VCaP (cell line): Measurements from ENCODE around the gene IFITM5.

Experiments used
- H3K27ac ChIP-seq: fragments of 450-650 bp; 2 replicates; pipeline ENCODE4 v1.5.1; 2017
- TF ChIP-seq, protein P1 (sequence below): fragments of 450-650 bp; conservative IDR thresholded peaks from 2 replicates; pipeline ENCODE4 v1.5.1; 2017; ENCODE audit warnings: mild to moderate bottlenecking, moderate library complexity

Gene IFITM5

DNA sequence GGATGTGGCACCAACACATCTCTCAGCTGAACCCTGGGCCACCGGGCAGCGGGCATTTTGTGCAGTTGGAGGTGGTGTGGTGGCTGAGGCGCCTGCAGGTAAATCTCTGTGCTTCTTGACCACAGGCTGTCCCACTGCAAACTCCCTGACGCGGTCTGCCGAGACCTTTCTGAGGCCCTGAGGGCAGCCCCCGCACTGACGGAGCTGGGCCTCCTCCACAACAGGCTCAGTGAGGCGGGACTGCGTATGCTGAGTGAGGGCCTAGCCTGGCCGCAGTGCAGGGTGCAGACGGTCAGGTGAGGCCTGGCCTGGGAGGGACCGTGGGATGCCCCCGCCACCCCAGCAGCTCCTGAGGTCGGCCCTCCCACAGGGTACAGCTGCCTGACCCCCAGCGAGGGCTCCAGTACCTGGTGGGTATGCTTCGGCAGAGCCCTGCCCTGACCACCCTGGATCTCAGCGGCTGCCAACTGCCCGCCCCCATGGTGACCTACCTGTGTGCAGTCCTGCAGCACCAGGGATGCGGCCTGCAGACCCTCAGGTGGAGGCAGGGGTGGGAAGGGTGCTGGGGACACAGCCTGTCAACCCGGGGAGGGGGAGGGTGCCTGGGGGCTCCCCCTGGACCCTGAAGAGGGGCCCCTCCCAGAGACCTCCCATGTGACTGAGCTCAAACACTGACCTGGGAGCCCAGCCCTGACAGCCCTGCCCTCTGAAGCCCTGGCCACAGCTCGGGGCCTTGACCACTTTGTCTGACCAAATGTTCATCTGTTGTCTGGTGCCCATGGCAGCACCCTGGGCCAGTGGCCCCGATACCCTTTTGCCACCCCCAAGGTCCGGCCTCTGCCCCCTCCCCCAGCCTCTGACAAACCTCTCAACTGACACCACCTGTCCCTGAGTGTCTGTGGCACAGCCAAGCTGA is 15.0 kb downstream of the IFITM5 start:
- no peak overlapping the region for H3K27ac ChIP-seq
- TF ChIP-seq, protein P1, sequence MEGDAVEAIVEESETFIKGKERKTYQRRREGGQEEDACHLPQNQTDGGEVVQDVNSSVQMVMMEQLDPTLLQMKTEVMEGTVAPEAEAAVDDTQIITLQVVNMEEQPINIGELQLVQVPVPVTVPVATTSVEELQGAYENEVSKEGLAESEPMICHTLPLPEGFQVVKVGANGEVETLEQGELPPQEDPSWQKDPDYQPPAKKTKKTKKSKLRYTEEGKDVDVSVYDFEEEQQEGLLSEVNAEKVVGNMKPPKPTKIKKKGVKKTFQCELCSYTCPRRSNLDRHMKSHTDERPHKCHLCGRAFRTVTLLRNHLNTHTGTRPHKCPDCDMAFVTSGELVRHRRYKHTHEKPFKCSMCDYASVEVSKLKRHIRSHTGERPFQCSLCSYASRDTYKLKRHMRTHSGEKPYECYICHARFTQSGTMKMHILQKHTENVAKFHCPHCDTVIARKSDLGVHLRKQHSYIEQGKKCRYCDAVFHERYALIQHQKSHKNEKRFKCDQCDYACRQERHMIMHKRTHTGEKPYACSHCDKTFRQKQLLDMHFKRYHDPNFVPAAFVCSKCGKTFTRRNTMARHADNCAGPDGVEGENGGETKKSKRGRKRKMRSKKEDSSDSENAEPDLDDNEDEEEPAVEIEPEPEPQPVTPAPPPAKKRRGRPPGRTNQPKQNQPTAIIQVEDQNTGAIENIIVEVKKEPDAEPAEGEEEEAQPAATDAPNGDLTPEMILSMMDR, result no peak

DNA sequence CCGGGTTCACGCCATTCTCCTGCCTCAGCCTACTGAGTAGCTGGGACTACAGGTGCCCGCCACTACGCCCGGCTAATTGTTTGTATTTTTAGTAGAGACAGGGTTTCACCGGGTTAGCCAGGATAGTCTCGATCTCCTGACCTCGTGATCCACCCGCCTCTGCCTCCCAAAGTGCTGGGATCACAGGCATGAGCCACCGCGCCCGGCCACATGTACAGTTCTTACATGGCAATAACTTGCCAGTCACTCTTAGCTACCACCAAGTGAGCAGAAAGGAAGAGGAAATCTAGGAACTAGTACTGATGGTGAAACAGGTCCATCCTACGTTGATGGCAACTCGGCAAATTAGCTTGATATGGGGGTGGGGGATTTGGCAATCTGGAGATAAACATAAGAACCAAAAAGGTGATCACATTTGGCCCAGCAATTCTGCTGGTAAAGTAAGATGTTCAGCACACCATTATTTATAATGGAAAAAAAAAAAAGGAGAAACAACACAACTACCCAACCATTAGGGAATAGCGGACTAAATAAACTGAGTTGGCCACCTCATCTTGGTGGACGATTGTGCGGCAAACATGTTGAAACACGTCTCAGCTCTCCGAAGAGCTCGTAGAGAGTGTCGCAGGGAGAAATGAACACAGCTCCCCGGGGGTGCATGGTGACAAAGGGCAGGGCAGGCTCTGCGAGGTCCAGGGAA is 15.8 kb downstream of the IFITM5 start:
- no peak overlapping the region for H3K27ac ChIP-seq
- TF ChIP-seq, protein P1, result no peak

DNA sequence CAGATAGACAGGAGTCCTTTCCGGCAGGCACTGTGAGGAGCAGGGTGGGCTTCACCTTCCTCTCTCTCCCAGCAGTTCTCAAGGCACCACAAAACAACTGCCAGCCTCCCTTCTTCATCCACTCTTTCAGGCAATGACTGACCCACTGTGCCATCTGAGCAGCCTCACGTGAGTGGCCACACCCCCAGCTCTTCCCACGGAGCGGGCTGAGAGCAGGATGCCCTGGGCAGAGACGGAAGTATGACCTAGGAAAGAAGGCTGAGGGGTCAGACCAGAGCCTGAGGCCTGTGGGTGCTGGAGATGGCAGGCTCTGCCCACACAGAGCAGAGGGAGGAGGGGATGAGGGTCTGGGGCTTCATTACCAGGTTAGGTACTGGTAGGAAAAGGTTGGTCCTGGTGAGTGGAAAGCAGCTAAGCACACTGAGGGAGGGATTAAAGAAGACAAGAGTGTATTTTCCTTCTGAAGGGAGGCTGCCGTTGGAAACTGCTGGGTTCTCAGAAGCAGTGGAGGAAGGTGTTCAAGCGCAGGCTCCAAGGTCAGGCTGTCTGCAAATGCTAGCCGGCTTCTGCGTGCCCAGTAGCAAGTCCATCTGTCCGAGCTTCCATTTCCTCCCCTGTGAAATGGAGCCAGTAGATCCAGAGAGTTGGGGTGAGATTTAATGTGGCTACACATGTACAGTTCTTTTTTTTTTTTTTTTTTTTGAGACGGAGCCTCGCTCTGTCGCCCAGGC is 16.5 kb downstream of the IFITM5 start:
- TF ChIP-seq, protein P1, result no peak
- H3K27ac ChIP-seq, result no peak overlapping the region

DNA sequence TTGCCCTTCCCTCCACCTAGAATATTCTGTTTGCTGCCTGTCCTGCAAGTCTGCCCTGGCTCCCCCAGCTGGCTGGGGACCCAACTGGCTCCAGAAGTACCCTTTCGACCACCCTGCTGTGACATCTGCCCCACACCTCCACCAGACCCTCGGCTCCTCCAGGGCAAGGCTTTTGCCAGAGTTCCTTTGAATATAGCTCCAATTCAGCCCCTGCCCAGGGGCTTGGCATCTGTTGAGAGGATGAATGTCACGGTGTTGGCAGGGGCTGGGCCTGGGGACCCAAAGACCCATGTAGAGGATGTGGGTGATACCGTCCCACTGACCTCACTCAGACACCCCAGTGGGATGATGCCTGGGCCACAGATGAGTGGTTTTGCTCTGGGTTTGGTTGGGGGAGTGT is 17.2 kb downstream of the IFITM5 start:
- TF ChIP-seq, protein P1, result no peak
- no peak overlapping the region for H3K27ac ChIP-seq

DNA sequence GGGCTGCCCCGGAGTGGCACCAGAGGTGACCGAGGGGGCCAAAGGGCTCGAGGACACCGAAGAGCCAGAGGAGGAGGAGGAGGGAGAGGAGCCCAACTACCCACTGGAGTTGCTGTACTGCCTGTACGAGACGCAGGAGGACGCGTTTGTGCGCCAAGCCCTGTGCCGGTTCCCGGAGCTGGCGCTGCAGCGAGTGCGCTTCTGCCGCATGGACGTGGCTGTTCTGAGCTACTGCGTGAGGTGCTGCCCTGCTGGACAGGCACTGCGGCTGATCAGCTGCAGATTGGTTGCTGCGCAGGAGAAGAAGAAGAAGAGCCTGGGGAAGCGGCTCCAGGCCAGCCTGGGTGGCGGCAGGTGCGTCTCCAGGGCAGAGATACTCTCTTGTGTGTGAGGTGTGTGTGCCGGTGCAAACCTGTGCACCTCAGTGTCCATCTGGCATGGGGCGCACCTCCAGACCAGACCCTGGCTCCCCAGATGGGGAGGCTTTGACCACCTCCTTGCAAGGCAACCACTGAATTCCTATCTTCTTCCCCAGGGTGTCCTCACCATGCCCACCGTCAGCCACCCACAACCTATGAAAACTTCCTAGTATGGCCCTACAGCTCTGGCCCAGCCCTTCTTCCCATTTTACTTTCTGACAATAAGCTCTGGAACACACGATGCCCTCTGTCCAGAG is 17.7 kb downstream of the IFITM5 start:
- no peak overlapping the region for H3K27ac ChIP-seq
- TF ChIP-seq, protein P1, result no peak

DNA sequence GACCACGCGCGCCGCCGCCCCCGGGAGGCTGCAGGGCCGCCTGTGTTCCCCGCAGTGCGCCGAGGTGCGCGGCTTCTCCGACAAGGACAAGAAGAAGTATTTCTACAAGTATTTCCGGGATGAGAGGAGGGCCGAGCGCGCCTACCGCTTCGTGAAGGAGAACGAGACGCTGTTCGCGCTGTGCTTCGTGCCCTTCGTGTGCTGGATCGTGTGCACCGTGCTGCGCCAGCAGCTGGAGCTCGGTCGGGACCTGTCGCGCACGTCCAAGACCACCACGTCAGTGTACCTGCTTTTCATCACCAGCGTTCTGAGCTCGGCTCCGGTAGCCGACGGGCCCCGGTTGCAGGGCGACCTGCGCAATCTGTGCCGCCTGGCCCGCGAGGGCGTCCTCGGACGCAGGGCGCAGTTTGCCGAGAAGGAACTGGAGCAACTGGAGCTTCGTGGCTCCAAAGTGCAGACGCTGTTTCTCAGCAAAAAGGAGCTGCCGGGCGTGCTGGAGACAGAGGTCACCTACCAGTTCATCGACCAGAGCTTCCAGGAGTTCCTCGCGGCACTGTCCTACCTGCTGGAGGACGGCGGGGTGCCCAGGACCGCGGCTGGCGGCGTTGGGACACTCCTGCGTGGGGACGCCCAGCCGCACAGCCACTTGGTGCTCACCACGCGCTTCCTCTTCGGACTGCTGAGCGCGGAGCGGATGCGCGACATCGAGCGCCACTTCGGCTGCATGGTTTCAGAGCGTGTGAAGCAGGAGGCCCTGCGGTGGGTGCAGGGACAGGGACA is 18.4 kb downstream of the IFITM5 start:
- TF ChIP-seq, protein P1, result no peak
- no peak overlapping the region for H3K27ac ChIP-seq
